ENCODE results near the gene ZNF423. TPM values are rescaled to one million over a fixed set of nuclear protein-coding genes. Genes with fewer than 3 reads are reported as not detected.

Gene ZNF423
- total RNA-seq: not detected

DNA sequence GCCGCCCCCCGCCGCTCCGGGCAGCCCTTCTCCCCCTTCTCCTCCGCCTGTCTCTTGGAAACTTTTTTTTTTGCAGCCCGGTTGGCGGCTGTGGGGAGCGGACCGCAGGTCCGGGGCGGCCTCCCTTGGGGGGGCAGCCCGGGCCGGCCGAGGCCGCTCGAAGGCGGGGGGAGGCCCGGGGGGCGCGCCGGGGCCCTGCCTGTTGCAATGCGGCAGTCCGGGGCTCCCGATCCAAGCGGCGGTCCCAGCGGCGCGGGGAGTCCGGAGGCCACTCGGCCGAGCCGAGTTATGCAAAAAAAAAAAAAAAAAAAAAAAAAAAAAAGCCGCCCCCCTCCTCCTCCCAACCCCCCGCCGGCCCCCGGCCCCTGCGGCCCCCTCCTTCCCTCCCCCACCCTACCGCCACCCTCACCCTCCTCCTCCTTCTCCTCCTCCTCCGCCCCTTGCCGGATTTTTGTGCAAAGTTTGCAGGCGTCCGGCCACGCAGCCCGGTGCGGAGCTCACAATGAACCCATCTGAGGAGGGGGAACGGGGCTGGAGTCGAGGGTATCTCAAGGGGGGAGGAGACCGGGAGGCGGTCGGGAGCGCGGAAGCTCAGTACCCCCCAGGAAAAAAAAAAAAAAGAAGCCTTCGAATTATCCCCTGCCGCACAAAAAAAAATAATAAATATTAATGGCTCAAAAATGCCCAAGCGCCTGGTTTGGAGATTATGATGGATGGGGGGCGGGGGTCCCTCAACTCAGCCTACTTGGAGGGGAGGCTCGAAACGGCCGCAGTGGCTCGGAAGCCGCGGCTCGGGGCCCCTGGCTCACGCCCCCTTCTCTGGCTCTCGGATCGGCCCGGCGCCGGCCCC, at the start of gene ZNF423:
Gene ZNF423 (minus strand): TSS at position 291 of the 850 bp plus-strand sequence. CDS start 338 bp downstream, outside the sequence.
- CTCF ChIA-PET: no interaction called here
- Mint-ChIP-seq H3K36me3 (ENCODE audit: low read depth) (no peaks in the 10 kb centered on the region), H3K4me1 (peaks cover 5% of the 10 kb centered on the region), H3K27me3 (peaks cover 41% of the 10 kb centered on the region), H3K27ac (no peak within 1 kb of the TSS), H3K4me3 (peak within 1 kb of the TSS; percentile 53), H3K9me3 (ENCODE audit: low read depth) (no peaks in the 10 kb centered on the region)
- ATAC-seq (no peak), DNase-seq (peak; percentile 18)
- POLR2A ChIA-PET: no interaction called here
- intact Hi-C loops (cut with DNase I, micrococcal nuclease): loop anchor here (5.0 kb wide), 4 partner anchors 66 to 574 kb away; partner anchors contain the start of gene CBLN1 (in 1 of the 2)

DNA sequence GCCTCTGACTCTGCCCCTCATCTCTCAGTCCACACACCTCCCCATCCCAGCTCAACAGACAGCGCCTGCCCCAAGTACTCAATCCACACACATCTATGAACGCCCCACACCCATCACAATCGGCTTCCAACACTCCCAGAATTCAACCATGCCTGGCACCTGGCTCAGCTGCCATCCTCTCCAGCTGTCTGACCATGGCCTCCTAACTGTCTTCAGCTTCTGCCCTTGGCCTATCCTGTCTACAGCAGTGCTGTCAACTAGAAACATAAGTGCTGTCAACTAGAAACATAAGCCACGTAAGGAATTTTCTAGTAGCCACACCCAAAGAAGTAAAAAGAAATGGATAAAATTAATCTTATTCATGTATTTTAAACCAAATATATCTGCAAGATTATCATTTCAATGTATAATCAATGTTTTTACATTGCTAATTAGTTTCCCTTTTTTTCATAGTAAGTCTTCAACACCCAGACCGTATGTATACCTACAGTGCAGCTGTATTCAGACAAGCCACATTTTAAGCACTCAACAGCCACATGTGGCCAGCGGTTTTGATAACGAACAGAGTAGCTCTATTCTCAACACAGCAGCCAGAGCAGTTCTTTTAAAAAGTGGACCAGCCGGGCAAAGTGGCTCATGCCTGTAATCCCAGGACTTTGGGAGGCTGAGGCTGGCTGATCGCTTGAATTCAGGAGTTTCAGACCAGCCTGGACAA, 48.6 kb upstream of the ZNF423 start:
- CTCF ChIA-PET: interaction anchor here (0.7 kb wide), 1 partner anchor 17 kb away, joined by 4 read pairs; no protein-coding TSS in a partner anchor

DNA sequence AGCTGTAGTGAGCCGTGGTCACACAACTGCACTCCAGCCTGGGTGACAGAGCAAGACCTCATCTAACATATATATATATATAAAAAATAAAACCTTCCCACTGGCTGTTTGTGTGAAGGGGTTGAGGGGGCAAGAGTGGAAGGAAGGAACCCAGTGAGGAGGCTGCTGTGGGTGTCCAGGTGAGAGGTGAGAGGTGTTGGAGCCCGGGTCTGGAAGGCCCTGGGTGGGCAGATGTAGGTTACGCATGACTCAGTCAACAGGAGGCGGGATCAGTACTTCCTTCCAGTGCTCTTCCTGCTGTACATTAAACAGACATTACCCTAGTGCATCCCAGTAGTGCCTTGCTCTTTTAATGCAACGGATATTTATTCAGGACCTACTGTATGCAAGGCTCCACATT, 47.0 kb upstream of the ZNF423 start:
- Mint-ChIP-seq H3K27ac (no peak overlapping the region), H3K4me3 (no peak overlapping the region), H3K4me1 (no peaks in the 10 kb centered on the region), H3K9me3 (ENCODE audit: low read depth) (no peaks in the 10 kb centered on the region), H3K36me3 (ENCODE audit: low read depth) (no peaks in the 10 kb centered on the region), H3K27me3 (no peaks in the 10 kb centered on the region)
- intact Hi-C loops (cut with DNase I, micrococcal nuclease): no loop called here
- ATAC-seq (no peak), DNase-seq (no peak)
- CTCF ChIA-PET: no interaction called here
- POLR2A ChIA-PET: no interaction called here

More for the DNA sequence above, 48.6 kb upstream of the ZNF423 start:
- H3K27ac Mint-ChIP-seq: no peak overlapping the region
- POLR2A ChIA-PET: no interaction called here
- no peak overlapping the region for H3K4me3 Mint-ChIP-seq
- no peaks in the 10 kb centered on the region for H3K36me3 Mint-ChIP-seq (ENCODE audit: low read depth)
- DNase-seq: no peak
- no peaks in the 10 kb centered on the region for H3K4me1 Mint-ChIP-seq
- intact Hi-C loops (cut with DNase I, micrococcal nuclease): no loop called here
- no peak for ATAC-seq
- H3K9me3 Mint-ChIP-seq (ENCODE audit: low read depth): no peaks in the 10 kb centered on the region
- H3K27me3 Mint-ChIP-seq: no peaks in the 10 kb centered on the region

DNA sequence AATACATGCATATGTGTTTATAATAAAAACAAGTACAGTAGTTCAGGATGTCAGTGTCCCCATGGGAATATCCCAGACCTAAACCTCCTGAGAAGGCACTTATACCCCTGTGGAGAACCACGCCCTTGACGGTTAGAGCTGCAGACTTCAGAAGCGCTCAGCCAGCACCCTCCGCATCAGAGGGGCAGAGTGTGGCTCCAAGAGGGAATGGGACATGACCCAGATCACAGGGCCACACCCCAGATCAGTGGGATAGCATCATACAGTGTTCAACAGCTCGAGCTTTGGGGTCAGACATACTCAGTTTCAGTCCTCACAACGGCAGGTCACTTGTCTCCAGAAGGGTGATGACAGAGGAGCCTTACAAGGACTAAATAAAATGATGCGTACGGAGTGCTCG, 45.8 kb upstream of the ZNF423 start:
- ATAC-seq: no peak
- peaks cover 2% of the 10 kb centered on the region for H3K27me3 Mint-ChIP-seq
- no peak overlapping the region for H3K27ac Mint-ChIP-seq
- ChIA-PET CTCF (interaction anchor here (0.7 to 0.9 kb wide), 3 partner anchors 12 to 309 kb away, joined by 4 to 6 read pairs (median 4); no protein-coding TSS in a partner anchor), POLR2A (no interaction called here)
- no peak for DNase-seq
- no peaks in the 10 kb centered on the region for H3K36me3 Mint-ChIP-seq (ENCODE audit: low read depth)
- intact Hi-C loops (cut with DNase I, micrococcal nuclease): no loop called here
- no peaks in the 10 kb centered on the region for H3K4me1 Mint-ChIP-seq
- no peak overlapping the region for H3K4me3 Mint-ChIP-seq
- no peaks in the 10 kb centered on the region for H3K9me3 Mint-ChIP-seq (ENCODE audit: low read depth)

DNA sequence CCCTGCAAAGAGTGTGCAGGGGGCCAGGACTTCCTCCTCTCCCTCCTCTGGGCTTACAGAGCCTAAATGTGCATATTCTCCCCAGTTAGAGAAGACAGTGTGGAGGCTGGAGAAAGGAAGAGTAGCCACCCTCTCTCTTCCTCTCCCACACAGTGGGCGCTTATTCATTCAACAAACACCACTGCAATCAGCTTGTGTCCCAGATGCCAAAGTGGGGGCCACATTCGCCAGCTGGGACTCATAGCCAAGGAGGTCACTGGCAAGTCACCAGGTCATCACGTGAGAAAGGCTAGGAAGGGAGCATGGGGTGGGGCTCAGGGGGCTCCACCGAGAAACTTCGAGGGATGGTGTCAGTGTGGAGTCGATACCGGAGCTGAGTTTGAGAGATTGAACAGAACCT, 45.0 kb upstream of the ZNF423 start:
- no peak for ATAC-seq
- no peaks in the 10 kb centered on the region for H3K36me3 Mint-ChIP-seq (ENCODE audit: low read depth)
- no peaks in the 10 kb centered on the region for H3K4me1 Mint-ChIP-seq
- intact Hi-C loops (cut with DNase I, micrococcal nuclease): no loop called here
- CTCF ChIA-PET: interaction anchor here (0.7 to 0.9 kb wide), 2 partner anchors 17 to 451 kb away, joined by 3 to 6 read pairs; no protein-coding TSS in a partner anchor
- peaks cover 2% of the 10 kb centered on the region for H3K27me3 Mint-ChIP-seq
- POLR2A ChIA-PET: no interaction called here
- H3K9me3 Mint-ChIP-seq (ENCODE audit: low read depth): no peaks in the 10 kb centered on the region
- H3K4me3 Mint-ChIP-seq: no peak overlapping the region
- no peak for DNase-seq
- no peak overlapping the region for H3K27ac Mint-ChIP-seq

DNA sequence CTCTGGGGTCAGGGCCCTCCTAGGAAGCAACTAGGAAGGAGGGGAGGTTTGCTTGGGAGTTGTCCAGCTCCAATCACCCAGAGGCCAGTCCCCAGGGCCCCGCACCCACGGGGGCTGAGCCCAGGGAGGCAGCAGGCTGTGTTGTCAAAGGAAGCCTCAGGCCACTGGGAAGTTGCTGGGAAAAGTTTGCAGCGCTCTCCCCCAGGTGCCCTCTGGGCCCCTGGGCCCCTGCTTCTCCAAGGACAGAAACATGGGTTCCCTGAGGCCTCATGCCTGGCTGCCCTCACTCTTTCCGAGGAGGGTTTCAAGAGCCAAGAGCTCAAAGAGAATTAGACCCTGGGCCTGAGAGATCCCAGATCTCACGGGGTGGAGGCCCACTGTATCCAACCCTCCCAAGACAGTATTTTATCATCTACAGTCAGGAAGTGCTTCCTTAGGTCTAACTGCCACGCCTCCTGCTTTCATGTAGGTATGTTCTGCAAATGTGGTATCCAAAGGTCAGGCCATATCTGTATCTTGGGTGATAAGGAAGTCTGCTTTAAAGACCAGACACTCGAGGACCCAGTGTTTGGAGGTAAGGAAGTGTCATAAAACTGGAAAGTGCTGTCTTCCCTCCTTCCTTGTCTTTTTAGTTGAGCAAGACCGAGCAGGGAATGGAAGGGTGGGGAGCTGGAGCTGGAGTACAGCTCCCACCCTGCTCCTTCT, 44.2 kb upstream of the ZNF423 start:
- ChIA-PET CTCF (interaction anchor here (0.7 kb wide), 1 partner anchor 450 kb away, joined by 3 read pairs; no protein-coding TSS in a partner anchor), POLR2A (no interaction called here)
- peaks cover 2% of the 10 kb centered on the region for H3K27me3 Mint-ChIP-seq
- no peak for DNase-seq
- H3K27ac Mint-ChIP-seq: no peak overlapping the region
- no peaks in the 10 kb centered on the region for H3K4me1 Mint-ChIP-seq
- H3K36me3 Mint-ChIP-seq (ENCODE audit: low read depth): no peaks in the 10 kb centered on the region
- no peak overlapping the region for H3K4me3 Mint-ChIP-seq
- ATAC-seq: no peak
- intact Hi-C loops (cut with DNase I, micrococcal nuclease): no loop called here
- no peaks in the 10 kb centered on the region for H3K9me3 Mint-ChIP-seq (ENCODE audit: low read depth)

DNA sequence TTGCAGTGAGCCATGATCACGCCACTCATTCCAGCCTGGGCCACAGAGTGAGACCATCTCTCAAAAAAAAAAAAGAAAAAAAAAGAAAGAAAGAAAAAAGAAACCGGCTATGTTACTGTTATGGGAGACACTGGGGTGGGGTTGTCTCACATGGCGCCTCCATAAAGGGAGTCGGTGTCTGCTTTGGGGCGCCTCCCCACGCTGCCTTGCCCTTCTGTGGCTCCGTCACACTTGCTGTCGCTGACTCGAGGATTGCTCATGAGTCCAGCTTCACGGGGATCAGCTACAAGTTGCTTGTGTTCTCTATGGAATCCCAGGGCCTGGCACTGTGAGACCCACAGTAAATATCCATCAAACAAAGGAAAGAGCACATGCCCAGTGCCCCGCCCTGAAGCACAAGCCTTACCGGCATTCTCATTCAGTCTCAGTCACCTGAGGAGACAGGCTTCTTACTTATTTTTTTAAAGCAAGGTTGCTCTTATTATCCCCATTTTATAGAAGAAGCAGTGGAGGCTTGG, 40.6 kb upstream of the ZNF423 start:
- no peaks in the 10 kb centered on the region for H3K4me1 Mint-ChIP-seq
- H3K9me3 Mint-ChIP-seq (ENCODE audit: low read depth): no peaks in the 10 kb centered on the region
- peaks cover 8% of the 10 kb centered on the region for H3K27me3 Mint-ChIP-seq
- H3K36me3 Mint-ChIP-seq (ENCODE audit: low read depth): no peaks in the 10 kb centered on the region
- ChIA-PET CTCF (no interaction called here), POLR2A (no interaction called here)
- intact Hi-C loops (cut with DNase I, micrococcal nuclease): no loop called here
- H3K4me3 Mint-ChIP-seq: no peak overlapping the region
- no peak for DNase-seq
- no peak for ATAC-seq
- H3K27ac Mint-ChIP-seq: no peak overlapping the region

DNA sequence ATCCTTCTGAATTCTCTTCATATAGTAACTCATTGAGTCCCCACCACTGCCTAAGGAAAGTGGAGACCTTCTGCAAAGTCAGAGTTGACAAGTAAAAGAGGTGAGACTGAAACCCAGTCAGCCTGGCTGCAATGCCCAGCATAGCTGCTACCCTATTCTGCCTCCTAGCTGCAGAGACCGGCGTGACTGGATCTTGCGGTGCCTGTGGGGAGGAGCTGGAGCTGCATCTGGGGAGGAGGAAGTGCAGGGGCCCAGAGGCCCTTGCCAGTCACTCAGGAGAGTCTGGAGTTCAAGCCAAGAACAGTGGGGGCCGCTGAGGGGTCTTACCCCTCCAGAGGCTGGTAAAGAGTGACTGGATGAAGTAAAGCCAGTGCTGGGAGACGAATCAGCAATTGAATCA, 35.0 kb upstream of the ZNF423 start:
- no peaks in the 10 kb centered on the region for H3K36me3 Mint-ChIP-seq (ENCODE audit: low read depth)
- H3K4me3 Mint-ChIP-seq: no peak overlapping the region
- POLR2A ChIA-PET: no interaction called here
- intact Hi-C loops (cut with DNase I, micrococcal nuclease): no loop called here
- no peak overlapping the region for H3K27ac Mint-ChIP-seq
- no peaks in the 10 kb centered on the region for H3K4me1 Mint-ChIP-seq
- CTCF ChIA-PET: interaction anchor here (0.6 to 2.2 kb wide), 4 partner anchors 14 to 370 kb away, joined by 3 to 8 read pairs (median 3); no protein-coding TSS in a partner anchor
- peak; percentile 63 for DNase-seq
- ATAC-seq: peak; percentile 82
- H3K27me3 Mint-ChIP-seq: peaks cover 15% of the 10 kb centered on the region
- H3K9me3 Mint-ChIP-seq (ENCODE audit: low read depth): no peaks in the 10 kb centered on the region

DNA sequence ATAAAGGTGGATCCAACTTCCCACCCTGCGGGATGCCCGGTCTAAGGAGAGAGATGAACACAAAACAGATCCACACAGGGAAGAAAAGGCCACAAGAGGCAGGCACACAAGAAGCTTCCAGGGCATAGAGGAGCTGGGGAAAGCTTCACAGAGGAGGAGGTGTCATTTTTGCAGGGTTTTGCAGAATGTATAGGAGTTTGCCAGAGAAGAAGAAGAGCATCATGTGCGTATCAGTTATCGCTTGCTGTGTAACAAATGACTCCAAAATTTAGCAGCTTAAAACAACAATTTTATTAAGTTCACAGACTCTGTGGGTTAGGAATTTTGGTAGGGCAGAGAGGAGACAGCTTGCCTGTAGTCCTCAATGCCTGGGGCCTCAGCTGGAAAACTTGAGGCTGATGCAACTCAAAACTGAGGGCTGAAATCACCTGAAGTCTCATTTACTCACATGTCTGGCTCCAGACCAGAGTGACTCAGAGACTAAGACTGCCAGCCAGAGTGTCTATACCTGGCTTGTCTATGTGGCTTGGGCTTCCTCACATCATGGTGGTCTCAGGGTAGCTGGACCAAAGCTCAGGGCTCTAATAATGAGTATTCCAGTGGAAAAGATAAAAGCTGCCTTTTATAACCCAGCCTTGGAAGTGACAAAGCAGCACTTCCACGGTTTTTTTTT, 33.9 kb upstream of the ZNF423 start:
- peak; percentile 61 for ATAC-seq
- H3K4me3 Mint-ChIP-seq: no peak overlapping the region
- DNase-seq: peak; percentile 10
- ChIA-PET POLR2A (interaction anchor here (0.7 kb wide), 1 partner anchor 30 kb away, joined by 3 read pairs; no protein-coding TSS in a partner anchor), CTCF (interaction anchor here (0.6 to 2.2 kb wide), 6 partner anchors 12 to 487 kb away, joined by 3 to 8 read pairs (median 4); no protein-coding TSS in a partner anchor)
- intact Hi-C loops (cut with DNase I, micrococcal nuclease): no loop called here
- no peaks in the 10 kb centered on the region for H3K36me3 Mint-ChIP-seq (ENCODE audit: low read depth)
- no peaks in the 10 kb centered on the region for H3K4me1 Mint-ChIP-seq
- no peaks in the 10 kb centered on the region for H3K9me3 Mint-ChIP-seq (ENCODE audit: low read depth)
- H3K27ac Mint-ChIP-seq: no peak overlapping the region
- H3K27me3 Mint-ChIP-seq: peaks cover 15% of the 10 kb centered on the region

DNA sequence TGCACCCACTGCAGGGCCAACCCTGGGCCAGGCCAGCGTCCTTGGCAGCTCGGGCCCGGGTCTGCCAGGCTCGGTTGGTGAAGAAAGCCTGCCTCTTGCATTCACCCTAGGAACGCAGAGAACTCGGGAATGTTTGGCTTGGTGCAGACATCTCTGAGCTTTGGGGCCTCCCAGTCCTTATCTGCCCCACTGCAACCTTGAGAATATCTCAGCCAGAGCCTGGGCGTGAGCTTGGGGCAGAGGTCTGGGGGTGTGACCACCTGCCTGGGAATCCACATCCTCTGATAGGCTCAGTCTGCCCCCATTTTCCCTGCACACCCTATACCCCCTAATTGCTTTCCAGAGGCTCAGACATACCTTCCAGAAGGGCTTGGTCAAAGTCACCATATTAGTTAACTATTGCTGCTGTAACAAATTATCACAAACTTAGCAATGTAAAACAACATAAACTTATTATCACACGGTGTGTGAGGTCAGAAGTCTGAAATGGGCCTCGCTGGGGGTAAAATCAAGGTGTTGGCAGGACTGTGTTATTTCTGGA, 30.7 kb upstream of the ZNF423 start:
- no peak for DNase-seq
- CTCF ChIA-PET: interaction anchor here (0.6 to 0.7 kb wide), 2 partner anchors 25 to 50 kb away, joined by 3 read pairs; no protein-coding TSS in a partner anchor
- Mint-ChIP-seq H3K4me3 (no peak overlapping the region), H3K4me1 (no peaks in the 10 kb centered on the region), H3K27ac (no peak overlapping the region), H3K9me3 (ENCODE audit: low read depth) (no peaks in the 10 kb centered on the region), H3K27me3 (peaks cover 14% of the 10 kb centered on the region), H3K36me3 (ENCODE audit: low read depth) (no peaks in the 10 kb centered on the region)
- ATAC-seq: no peak
- intact Hi-C loops (cut with DNase I, micrococcal nuclease): no loop called here
- POLR2A ChIA-PET: no interaction called here

Data from activated CD4-positive, alpha-beta T cell treated with anti-CD3 and anti-CD28 coated beads for 36 hours (primary cell).